ENCODE data around the gene GPRC5D.

GPRC5D gene

DNA sequence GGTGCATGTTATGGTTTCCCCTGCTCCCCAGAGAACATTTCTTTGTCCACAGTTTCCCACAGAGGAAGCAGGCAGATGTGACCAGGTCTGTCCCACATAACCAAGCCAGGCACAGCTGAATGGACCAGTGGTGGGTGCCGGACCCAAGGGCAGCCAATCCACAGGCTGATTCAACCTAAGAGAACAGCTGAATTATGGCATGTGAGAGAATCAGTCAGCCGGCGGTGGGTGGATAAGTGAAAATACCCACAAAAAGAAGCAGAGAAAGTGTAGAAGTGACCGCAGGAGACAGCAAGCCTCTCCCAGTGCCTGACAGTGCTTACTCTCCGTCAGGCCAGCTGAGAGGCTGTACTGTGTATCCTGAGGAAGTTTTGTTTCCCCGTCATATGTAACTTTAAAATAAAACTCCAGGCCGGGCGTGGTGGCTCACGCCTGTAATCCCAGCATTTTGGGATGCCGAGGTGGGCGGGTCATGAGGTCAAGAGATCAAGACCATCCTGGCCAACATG is 14.9 kb downstream of the GPRC5D start:
- DNase-seq (ENCODE audit: low read depth): no peak

GRCh38 chr12:12934556-12934955 is 17.4 kb downstream of the GPRC5D start:
- no peak for DNase-seq (ENCODE audit: low read depth)

DNA sequence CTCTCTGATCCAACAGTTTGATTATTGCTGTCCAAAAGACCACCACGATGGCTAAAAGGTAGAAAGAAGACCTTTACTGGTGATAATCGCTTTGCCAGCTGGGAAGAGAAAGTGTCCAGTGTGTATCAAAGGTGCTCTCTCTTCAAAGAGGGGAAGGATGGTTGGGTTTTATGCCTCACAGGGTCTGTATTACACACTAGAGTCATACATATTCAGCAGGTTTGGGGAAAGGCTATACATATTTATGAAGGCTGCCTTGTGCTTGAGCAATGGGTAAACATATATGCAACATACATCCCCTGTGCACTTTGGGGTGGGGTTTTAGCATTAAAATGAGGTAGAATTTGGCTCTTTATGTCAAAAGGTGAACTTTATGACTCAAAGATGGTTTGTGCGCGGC is 18.2 kb downstream of the GPRC5D start:
- no peak for DNase-seq (ENCODE audit: low read depth)

DNA sequence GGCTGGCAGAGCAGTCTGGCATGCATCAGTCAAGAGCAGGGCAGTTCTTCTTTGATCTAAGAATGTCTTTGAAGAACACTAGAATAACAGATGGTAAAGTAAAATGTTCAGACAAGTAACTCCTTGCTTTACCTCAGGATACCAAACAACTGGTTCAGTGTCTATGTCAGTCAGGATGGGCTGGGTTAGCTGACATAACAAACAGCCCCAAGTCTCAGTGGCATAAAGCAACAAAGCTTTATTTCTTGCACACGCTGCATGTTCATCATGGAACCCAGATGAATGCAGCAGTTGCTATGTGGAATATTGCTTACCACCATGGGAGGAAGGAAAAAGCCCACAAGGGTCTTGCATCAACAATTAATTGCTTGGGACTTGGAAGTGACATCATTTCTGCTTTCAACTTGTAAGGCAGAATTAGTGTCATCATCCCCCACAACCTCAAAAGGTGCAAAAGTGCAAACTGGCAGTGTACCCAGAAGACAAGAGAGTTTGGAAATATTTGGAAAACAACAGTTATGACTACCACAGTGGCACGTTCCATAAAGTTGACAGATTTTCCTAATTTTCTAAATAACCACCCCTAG is 21.2 kb downstream of the GPRC5D start:
- DNase-seq (ENCODE audit: low read depth): no peak

DNA sequence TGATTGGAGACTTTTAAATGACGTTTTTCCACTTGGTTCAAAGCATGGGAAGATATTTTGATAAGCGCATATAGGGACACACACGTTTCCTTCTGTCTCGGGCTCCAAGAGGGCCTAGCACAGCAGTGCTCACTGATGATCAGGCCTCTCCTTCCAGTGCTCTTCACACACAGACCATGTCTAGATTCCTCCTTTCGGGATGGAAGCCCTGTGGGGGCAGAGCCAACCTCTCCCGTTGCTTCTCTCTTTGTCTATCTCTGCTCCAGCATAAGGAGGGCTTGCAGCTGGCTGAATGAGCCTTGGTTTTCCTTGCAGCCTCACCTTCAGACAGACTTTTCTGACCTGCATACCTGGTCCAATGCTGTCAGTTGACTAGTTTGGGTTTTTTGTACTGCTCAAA is 22.3 kb downstream of the GPRC5D start:
- no peak for DNase-seq (ENCODE audit: low read depth)

DNA sequence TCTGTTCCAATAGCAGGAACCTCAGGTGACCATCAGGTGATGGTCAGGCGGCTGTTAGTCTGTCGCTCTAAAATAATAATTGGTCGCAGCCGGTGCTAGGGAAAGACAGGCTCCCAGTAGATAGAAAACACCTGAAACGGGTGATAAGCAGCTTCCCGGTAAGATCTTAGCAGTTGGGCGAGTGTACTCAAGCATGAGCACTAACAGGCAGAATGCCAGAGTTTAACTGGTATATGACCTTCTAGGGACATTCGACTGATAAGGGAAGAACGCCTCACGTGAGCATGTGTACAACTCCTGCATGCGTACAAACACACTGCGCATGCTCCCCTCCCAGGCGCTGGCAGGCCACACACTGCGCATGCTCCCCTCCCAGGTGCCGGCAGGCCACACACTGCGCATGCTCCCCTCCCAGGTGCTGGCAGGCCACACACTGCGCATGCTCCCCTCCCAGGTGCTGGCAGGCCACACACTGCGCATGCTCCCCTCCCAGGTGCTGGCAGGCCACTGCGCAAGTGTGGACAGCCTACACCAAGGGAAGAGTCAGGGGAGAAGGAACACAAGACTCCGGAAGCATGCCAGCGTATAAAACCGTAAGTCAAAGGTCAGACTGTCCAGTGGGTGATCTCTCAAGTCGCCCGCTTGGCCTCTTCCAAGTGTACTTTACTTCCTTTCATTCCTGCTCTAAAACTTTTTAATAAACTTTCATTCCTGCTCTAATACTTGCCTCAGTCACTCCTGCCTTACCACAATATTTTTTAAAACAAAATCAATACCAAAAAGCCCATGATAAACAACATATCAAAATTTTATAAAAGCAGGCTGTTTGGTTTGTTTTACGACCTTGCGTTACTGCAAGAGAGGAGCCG is 24.5 kb downstream of the GPRC5D start:
- DNase-seq (ENCODE audit: low read depth): peak; percentile 49

- peak; percentile 64 for DNase-seq (ENCODE audit: low read depth)
Measured at GRCh38 chr12:12926571-12927071, 25.3 kb downstream of the GPRC5D start.

DNA sequence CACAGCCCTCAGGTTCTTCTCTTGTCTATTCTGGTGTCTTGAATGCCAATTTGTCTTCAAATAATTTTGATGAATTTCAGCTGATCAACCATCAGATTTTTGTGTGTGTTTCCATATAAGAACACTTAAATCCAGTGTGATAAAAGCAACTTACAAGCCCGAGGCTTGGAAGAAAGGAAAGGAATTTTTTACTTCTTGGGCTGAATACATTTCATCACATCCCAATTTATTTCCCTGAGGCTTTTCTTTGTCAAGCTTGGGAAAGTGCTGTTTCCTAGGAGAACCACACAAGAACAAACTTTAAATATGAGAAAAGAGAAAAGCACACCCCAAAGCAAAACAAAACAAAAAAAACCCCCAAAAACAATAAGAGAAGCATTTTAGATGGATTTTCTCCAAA is 26.6 kb downstream of the GPRC5D start:
- DNase-seq (ENCODE audit: low read depth): no peak

DNA sequence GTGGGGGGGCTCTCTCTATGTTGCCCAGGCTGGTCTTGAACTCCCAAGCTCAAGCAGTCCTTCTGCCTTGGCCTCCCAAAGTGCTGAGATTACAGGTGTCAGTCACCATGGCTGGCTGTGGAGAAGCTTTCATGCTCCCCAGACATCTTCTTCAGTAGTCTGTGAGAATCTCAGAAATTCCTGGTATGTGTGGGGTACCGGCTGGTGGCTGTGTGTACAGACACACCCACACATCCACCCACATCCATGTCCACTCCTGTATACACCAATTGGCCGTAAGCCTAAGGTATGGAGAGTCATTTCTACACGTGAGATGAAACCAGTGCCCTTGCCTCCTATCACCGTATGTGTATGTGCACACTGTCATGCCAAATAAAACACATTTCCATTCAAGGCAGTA is 27.8 kb downstream of the GPRC5D start:
- DNase-seq (ENCODE audit: low read depth): no peak

DNA sequence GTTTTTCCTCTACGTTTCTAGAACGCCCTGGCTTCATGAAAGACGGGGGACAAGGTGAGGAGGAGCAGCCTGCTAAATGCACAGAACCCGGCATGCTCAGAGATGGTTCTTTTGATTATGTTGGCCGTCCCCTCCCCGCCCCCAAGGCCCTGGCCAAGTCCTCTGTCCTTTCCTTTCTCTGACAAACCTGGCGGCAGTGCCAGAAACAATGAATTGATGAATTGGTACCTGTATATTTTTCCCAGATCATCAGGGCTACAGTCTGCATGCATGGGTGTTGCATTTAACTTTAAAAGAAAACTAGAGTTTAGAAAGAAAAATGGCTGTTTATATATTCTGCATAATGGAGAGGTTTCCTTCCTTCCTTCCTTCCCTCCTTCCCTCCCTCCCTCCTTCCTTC is 29.0 kb downstream of the GPRC5D start:
- no peak for DNase-seq (ENCODE audit: low read depth)

DNA sequence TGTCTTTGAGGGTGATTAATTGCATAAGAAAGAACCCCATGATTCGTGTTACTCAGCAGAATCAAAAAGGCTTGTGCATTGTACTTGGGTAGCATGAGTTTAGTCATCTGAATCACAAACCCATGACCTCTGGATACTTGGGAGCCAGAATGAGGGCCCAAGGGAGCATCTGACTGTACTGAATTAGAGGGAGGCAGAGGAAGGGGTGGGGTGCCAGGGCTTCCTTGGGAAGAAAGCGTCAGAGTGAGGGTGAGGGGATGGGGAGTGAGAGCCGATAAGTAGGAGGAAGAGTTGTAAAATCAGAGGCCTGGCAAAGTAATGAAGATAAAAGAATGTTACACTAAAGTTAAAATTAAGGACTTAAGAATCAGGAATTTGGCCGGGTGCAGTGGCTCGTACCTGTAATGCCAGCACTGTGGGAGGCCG is 29.8 kb downstream of the GPRC5D start:
- peak; percentile 66 for DNase-seq (ENCODE audit: low read depth)

DNA sequence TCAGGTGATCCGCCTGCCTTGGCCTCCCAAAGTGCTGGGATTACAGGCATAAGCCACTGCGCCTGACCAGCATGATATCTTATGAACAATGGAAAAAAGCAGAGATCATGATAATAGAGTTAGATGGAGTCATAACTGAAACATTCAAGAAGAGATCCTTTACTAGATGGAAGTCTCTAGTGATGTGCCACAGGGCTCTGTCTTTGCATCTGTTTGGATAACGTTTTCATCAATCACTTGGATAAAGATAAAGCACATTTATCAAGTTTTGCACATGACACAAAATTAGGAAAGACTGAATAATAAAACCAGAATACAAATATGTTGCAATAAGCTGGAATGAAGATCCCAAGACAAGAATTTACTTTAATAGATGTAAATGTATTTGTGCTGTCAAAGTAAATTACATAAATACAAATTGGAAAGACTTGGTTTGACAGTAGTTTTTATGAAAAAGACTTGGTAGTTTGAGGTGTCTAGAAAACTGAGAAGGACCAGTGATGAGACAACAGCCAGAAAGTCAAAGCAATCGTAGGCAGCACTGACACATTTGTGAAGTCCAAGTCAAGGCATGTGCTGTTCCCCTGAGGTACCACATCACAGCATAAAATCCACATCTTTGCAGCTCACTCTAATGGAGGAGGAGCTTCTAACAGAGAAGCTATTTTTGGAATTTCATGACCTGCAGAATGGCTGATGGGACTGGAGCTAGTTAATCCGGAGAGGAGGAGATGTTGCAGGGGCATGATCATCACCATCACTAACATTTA is 32.1 kb downstream of the GPRC5D start:
- no peak for DNase-seq (ENCODE audit: low read depth)

- no peak for DNase-seq (ENCODE audit: low read depth)
Measured at GRCh38 chr12:12918781-12919389, 33.1 kb downstream of the GPRC5D start.

- DNase-seq (ENCODE audit: low read depth): no peak
Measured at GRCh38 chr12:12917517-12917916, 34.5 kb downstream of the GPRC5D start.

DNA sequence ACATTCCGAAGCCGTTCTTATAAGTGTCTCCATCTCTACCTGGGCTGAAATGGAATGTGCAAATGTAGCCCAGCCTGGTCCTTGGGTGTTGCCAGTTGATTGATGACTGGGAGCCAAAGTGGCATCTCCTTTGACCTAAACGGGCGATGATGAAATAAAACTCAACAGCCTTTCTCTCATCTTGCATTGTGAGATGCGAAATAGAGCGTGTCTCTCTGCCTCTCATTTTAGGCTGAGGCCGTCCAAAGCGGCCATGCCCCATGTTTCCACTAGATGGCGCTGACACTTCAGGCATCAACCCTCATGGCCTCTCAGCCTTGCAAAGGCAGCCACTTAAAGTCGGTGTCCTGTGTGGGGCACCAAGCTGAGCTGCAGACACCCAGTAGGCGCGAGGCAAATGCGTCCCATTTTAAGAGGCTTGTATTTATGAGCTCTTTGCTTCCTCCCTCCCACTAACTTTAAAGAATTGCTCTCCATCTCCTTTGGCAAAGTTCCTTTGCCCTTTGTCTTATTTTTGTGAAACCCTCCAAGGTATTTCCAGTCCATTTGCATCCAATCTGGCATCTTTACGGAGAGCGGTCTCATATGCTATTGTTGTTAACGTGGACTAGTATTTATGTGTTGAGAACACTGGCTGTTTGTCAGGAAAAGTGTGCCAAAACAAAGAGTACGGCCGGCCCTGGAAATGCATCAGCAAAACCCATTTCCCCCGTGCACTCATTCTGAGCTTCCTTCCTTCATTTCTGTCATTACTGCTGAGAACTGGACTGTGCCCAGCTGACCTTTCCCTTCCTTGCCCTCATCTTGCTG is 35.6 kb downstream of the GPRC5D start:
- peak; percentile 82 for DNase-seq (ENCODE audit: low read depth)

DNA sequence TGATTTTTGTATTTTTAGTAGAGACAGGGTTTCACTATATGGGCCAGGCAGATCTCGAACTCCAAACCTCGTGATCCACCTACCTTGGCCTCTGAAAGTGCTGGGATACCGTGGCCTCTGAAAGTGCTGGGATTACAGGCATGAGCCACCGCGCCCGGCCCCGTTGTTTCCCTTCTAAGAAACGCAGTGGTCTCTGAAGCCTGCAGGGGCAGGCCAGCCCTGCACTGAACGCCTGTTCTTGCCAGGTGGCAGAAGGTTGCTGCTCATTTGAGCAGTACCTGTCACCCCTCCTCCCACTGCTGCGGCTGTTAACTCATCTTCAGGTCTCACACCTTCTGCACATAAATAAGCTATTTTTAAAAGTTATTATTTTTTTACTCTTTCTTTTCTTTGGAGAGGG is 36.3 kb downstream of the GPRC5D start:
- no peak for DNase-seq (ENCODE audit: low read depth)

- no peak for DNase-seq (ENCODE audit: low read depth)
Measured at GRCh38 chr12:12912711-12913110, 39.3 kb downstream of the GPRC5D start.

- no peak for DNase-seq (ENCODE audit: low read depth)
Measured at GRCh38 chr12:12909995-12910420, 42.0 kb downstream of the GPRC5D start.

GRCh38 chr12:12909228-12909994 is 42.6 kb downstream of the GPRC5D start:
- DNase-seq (ENCODE audit: low read depth): no peak

DNA sequence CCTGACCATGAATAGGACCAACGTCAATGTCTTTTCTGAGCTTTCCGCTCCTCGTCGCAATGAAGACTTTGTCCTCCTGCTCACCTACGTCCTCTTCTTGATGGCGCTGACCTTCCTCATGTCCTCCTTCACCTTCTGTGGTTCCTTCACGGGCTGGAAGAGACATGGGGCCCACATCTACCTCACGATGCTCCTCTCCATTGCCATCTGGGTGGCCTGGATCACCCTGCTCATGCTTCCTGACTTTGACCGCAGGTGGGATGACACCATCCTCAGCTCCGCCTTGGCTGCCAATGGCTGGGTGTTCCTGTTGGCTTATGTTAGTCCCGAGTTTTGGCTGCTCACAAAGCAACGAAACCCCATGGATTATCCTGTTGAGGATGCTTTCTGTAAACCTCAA is 43.3 kb downstream of the GPRC5D start:
- DNase-seq (ENCODE audit: low read depth): no peak

Data from ELR (cell line).